DOHH2 (cell line): ENCODE results near the gene TNFRSF11A.

Experiments
- H3F3A ChIP-seq: fragments of 200-600 bp; sonication (generic), shearing (Covaris generic); 2 replicates; pipeline ENCODE4 v1.6.0; 2016; ENCODE audit warnings: antibody characterized with exemption, mild to moderate bottlenecking; ENCODE audit not compliant: control insufficient read depth, insufficient read depth
- H3K27ac ChIP-seq: fragments of 200-600 bp; sonication (generic); 2 replicates; pipeline ENCODE4 v1.5.1; 2014; ENCODE audit warnings: low read depth, mild to moderate bottlenecking, low read length, moderate library complexity
- H3K27me3 ChIP-seq: fragments of 200-600 bp; sonication (generic); 2 replicates; pipeline ENCODE4 v1.6.1; 2014; ENCODE audit warnings: mild to moderate bottlenecking, low read length, mixed read lengths; ENCODE audit not compliant: control insufficient read depth
- H3K36me3 ChIP-seq: fragments of 200-600 bp; sonication (generic); 2 replicates; pipeline ENCODE4 v1.6.1; 2014; ENCODE audit warnings: mild to moderate bottlenecking, low read length, moderate library complexity, mixed read lengths; ENCODE audit not compliant: control insufficient read depth
- H3K4me1 ChIP-seq: fragments of 200-600 bp; sonication (generic); 2 replicates; pipeline ENCODE4 v1.6.1; 2014; ENCODE audit warnings: mild to moderate bottlenecking, low read length, mixed read lengths; ENCODE audit not compliant: control insufficient read depth
- H3K4me2 ChIP-seq: fragments of 200-600 bp; sonication (generic); 2 replicates; pipeline ENCODE4 v1.6.0; 2014; ENCODE audit warnings: mild to moderate bottlenecking, low read length, moderate library complexity
- H3K4me3 ChIP-seq: fragments of 200-600 bp; sonication (generic); 2 replicates; pipeline ENCODE4 v1.5.1; 2014; ENCODE audit warnings: mild to moderate bottlenecking, low read length, mixed read lengths
- H3K79me2 ChIP-seq: fragments of 200-600 bp; sonication (generic); 2 replicates; pipeline ENCODE4 v1.6.1; 2014; ENCODE audit warnings: mild to moderate bottlenecking, low read length, mixed read lengths; ENCODE audit not compliant: control insufficient read depth
- H3K9me2 ChIP-seq: fragments of 200-600 bp; sonication (generic); replicated peaks from 2 replicates; pipeline ENCODE4 v1.6.1; 2014; ENCODE audit warnings: mild to moderate bottlenecking, low read length, mixed read lengths; ENCODE audit not compliant: control insufficient read depth
- H3K9me3 ChIP-seq: fragments of 200-600 bp; sonication (generic); 2 replicates; pipeline ENCODE4 v1.6.1; 2014; ENCODE audit warnings: antibody characterized with exemption, low read length, mixed read lengths; ENCODE audit not compliant: control insufficient read depth, insufficient read depth
- H4K20me1 ChIP-seq: fragments of 200-600 bp; sonication (generic); 2 replicates; pipeline ENCODE4 v1.6.0; 2014; ENCODE audit warnings: low read depth, mild to moderate bottlenecking, antibody characterized with exemption, low read length, moderate library complexity; ENCODE audit not compliant: control insufficient read depth, insufficient read depth
- EZH2phosphoT487 ChIP-seq: fragments of 200-600 bp; sonication (generic); IDR thresholded peaks from 2 replicates; pipeline ENCODE4 v1.6.1; 2017; ENCODE audit warnings: borderline replicate concordance, mild to moderate bottlenecking, antibody characterized with exemption, low read length, moderate library complexity, mixed read lengths
- TF ChIP-seq, protein P1 (sequence below): fragments of 200-600 bp; sonication (generic); IDR thresholded peaks from one replicate; pipeline ENCODE4 v1.5.1; 2014; ENCODE audit warnings: antibody characterized with exemption, mild to moderate bottlenecking, low read depth, low read length; ENCODE audit not compliant: poor library complexity, severe bottlenecking

Gene TNFRSF11A

GRCh38 chr18:62318228-62319180 is 6.6 kb upstream of the TNFRSF11A start:
- H4K20me1 ChIP-seq: no peaks in the 10 kb centered on the region

GRCh38 chr18:62321201-62321600 is 3.9 kb upstream of the TNFRSF11A start:
- Histone ChIP-seq H3K79me2 (no peaks in the 10 kb centered on the region), H3K27ac (no peak overlapping the region), H3K4me1 (peaks cover 12% of the 10 kb centered on the region), H3K36me3 (no peaks in the 10 kb centered on the region), H3K9me3 (no peaks in the 10 kb centered on the region), H3K9me2 (no peaks in the 10 kb centered on the region), H3K4me3 (no peak overlapping the region), H3K4me2 (no peak overlapping the region), H3F3A (no peaks in the 10 kb centered on the region; the same call in 1 of the 2 replicates), H3K27me3 (peaks cover 40% of the 10 kb centered on the region), H4K20me1 (no peaks in the 10 kb centered on the region)
- no peak for TF ChIP-seq EZH2phosphoT487
- TF ChIP-seq, protein P1, sequence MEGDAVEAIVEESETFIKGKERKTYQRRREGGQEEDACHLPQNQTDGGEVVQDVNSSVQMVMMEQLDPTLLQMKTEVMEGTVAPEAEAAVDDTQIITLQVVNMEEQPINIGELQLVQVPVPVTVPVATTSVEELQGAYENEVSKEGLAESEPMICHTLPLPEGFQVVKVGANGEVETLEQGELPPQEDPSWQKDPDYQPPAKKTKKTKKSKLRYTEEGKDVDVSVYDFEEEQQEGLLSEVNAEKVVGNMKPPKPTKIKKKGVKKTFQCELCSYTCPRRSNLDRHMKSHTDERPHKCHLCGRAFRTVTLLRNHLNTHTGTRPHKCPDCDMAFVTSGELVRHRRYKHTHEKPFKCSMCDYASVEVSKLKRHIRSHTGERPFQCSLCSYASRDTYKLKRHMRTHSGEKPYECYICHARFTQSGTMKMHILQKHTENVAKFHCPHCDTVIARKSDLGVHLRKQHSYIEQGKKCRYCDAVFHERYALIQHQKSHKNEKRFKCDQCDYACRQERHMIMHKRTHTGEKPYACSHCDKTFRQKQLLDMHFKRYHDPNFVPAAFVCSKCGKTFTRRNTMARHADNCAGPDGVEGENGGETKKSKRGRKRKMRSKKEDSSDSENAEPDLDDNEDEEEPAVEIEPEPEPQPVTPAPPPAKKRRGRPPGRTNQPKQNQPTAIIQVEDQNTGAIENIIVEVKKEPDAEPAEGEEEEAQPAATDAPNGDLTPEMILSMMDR: no peak

More at GRCh38 chr18:62318228-62319180, 6.6 kb upstream of the TNFRSF11A start:
- H3K4me2 ChIP-seq: no peak overlapping the region
- TF ChIP-seq EZH2phosphoT487: no peak
- TF ChIP-seq, protein P1: no peak
- H3F3A ChIP-seq: no peaks in the 10 kb centered on the region
- peaks cover 17% of the 10 kb centered on the region for H3K27me3 ChIP-seq
- H3K36me3 ChIP-seq: no peaks in the 10 kb centered on the region
- H3K4me1 ChIP-seq: peaks cover 3% of the 10 kb centered on the region; the same call in 1 of the 2 replicates
- no peak overlapping the region for H3K4me3 ChIP-seq
- no peaks in the 10 kb centered on the region for H3K79me2 ChIP-seq
- no peak overlapping the region for H3K27ac ChIP-seq
- no peaks in the 10 kb centered on the region for H3K9me3 ChIP-seq
- H3K9me2 ChIP-seq: no peaks in the 10 kb centered on the region

DNA sequence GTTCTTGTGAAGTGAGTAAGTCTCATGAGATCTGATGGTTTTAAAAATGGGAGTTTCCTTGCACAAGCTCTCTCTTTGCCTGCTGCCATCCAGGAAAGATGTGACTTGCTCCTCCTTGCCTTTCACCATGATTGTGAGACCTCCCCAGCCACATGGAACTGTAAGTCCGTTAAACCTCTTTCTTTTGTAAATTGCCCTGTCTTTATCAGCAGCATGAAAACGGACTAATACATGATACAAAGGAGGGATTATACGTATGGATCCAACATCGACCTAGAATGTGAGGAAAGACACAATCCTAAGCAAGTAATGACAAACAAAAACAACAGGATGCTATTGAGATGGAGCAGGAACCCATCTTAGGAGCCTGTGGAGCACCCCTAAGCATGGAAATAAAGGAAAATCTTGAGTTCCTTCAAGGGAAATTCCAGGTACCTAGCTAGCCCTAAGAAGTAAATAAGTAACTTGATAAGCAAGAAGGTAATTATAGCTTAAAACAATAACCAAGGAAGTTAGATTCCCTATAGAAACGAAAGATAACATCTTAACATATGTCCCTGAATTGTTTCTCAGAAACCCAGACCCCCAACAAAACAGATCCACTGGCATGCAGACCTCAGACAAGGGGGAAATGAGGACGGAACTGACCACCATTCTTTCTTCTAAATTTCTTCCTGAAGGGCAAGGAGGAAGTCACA is 1.5 kb upstream of the TNFRSF11A start:
- Histone ChIP-seq H3F3A (no peaks in the 10 kb centered on the region; the same call in 1 of the 2 replicates), H3K36me3 (no peaks in the 10 kb centered on the region), H3K9me3 (no peaks in the 10 kb centered on the region), H4K20me1 (no peaks in the 10 kb centered on the region), H3K9me2 (no peaks in the 10 kb centered on the region), H3K4me1 (peaks cover 12% of the 10 kb centered on the region), H3K27ac (no peak overlapping the region), H3K4me3 (no peak overlapping the region), H3K79me2 (no peaks in the 10 kb centered on the region), H3K4me2 (no peak overlapping the region), H3K27me3 (peaks cover 51% of the 10 kb centered on the region)
- no peak for TF ChIP-seq EZH2phosphoT487
- TF ChIP-seq, protein P1: no peak
